ENCODE data around the gene COL6A1.

DNA sequence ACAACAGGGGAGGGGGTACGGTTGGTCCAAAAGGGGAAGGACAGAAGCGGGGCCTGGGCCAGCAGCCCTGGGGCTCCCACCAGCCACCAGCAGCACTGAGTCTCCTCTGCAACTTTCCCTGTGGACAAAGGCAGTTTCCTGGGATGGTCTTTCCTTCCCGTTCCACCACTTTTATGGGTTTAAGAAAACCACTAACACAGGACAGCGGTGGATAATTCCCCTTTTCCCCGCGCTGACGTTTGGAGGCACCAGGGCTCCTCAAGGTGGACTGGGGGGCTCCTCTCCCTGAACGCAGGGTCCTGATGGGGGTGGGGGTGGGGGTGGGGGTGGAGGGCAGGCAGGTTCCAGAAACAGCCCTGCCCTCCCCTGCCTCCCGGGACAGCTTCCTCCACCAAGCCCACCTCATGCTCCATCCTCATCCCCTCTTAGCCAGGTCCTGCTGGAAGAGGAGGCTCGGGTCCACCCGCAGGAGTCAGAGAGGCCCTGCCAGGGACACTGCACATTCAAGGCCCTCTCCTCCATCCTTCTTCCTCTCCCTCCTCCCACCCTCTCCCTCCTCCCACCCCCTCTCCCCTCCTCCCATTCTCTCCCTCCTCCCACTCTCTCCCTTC is 4.8 kb upstream of the COL6A1 start:
- no peak for TF ChIP-seq SUZ12 (IDR thresholded peaks at IDR 0.05; ENCODE audit: extremely low read depth, insufficient read depth, insufficient read length)
- no peak for TF ChIP-seq YY1 (IDR thresholded peaks at IDR 0.05; ENCODE audit: insufficient read depth, insufficient read length)
